Astrocyte (in vitro differentiated cells and primary cell): ENCODE measurements around the gene TMEM95.

ENCODE experiments used
- EZH2 ChIP-seq: IDR thresholded peaks from 2 replicates; pipeline ENCODE4 v1.6.1; 2012; ENCODE audit warnings: mild to moderate bottlenecking, low read length, inconsistent platforms; ENCODE audit not compliant: insufficient read depth
- TF ChIP-seq, protein P1 (sequence below): IDR thresholded peaks from 2 replicates; pipeline ENCODE4 v1.5.1; 2011; ENCODE audit warnings: low read depth, mild to moderate bottlenecking, inconsistent platforms, low read length, moderate library complexity; ENCODE audit not compliant: insufficient read depth

DNA sequence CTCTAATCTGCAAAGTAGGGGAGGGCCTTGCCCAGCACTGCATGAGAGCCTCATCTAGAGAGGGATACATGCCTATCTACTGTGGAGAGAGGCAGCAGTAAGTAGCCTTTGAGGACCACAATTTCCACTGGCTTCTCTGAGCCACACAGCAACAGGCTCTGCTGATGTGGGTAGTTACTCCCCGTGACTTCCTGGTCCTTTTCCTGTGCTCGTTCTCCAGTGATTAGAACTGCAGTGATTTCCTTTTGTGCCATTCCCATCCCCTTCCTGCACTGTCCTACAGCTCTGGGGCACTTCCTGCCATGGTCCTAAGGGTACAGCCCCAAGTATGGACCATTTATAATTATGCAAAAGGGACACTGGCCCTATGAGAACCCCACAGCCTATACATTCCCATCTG lies 36.4 kb downstream of the TMEM95 start:
- TF ChIP-seq EZH2 = no peak
- TF ChIP-seq, protein P1, sequence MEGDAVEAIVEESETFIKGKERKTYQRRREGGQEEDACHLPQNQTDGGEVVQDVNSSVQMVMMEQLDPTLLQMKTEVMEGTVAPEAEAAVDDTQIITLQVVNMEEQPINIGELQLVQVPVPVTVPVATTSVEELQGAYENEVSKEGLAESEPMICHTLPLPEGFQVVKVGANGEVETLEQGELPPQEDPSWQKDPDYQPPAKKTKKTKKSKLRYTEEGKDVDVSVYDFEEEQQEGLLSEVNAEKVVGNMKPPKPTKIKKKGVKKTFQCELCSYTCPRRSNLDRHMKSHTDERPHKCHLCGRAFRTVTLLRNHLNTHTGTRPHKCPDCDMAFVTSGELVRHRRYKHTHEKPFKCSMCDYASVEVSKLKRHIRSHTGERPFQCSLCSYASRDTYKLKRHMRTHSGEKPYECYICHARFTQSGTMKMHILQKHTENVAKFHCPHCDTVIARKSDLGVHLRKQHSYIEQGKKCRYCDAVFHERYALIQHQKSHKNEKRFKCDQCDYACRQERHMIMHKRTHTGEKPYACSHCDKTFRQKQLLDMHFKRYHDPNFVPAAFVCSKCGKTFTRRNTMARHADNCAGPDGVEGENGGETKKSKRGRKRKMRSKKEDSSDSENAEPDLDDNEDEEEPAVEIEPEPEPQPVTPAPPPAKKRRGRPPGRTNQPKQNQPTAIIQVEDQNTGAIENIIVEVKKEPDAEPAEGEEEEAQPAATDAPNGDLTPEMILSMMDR = no peak
